Suprapubic skin (tissue), 4 donors: ENCODE data around the gene SLC9A6. TPM values are rescaled to one million over a fixed set of nuclear protein-coding genes. Genes with fewer than 3 reads are reported as not detected.

Source experiments
- DNase-seq, 2 donors: peaks; one replicate each; pipeline ENCODE4 v3.0.0-alpha.2; 2019; ENCODE audit warnings: low spot score in 2 of 2
- H3K27ac ChIP-seq: fragments of 200-600 bp; sonication (generic); one replicate; pipeline ENCODE4 v1.5.1; 2019
- H3K27me3 ChIP-seq: fragments of 200-600 bp; sonication (generic); one replicate; pipeline ENCODE4 v1.5.1; 2019
- H3K36me3 ChIP-seq: fragments of 200-600 bp; sonication (generic); one replicate; pipeline ENCODE4 v1.5.1; 2019
- H3K4me1 ChIP-seq: fragments of 200-600 bp; sonication (generic); one replicate; pipeline ENCODE4 v1.5.1; 2019
- H3K4me3 ChIP-seq: fragments of 200-600 bp; sonication (generic); one replicate; pipeline ENCODE4 v1.5.1; 2019; ENCODE audit warnings: mild to moderate bottlenecking
- H3K9me3 ChIP-seq: fragments of 200-600 bp; sonication (generic); one replicate; pipeline ENCODE4 v1.5.1; 2019
- EP300 ChIP-seq: sonication (generic); formaldehyde crosslinking; IDR thresholded peaks from one replicate; pipeline ENCODE4 v1.6.1; 2017; ENCODE audit warnings: antibody characterized with exemption
- POLR2A ChIP-seq, 2 donors: fragments of 450-650 bp; IDR thresholded peaks; one replicate each; pipeline ENCODE4 v1.6.1; 2017; ENCODE audit warnings: antibody characterized with exemption in 2 of 2, mild to moderate bottlenecking in 2 of 2, moderate library complexity in 2 of 2
- POLR2AphosphoS5 ChIP-seq, 3 donors: sonication (generic); formaldehyde crosslinking; IDR thresholded peaks; one replicate each; pipeline ENCODE4 v1.6.1; 2017; ENCODE audit warnings: antibody characterized with exemption in 3 of 3
- WGBS: methylation state at CpG from one replicate; pipeline ENCODE4 v1.1.5; 2018; 5-methylcytosine and 5-hydroxymethylcytosine counted together
- total RNA-seq, 4 donors: library from RNA; depleted of rRNA; stranded (reverse); fragments of >200 nt; gene quantifications; one replicate each; pipeline ENCODE4 v1.1.0, GENCODE V29; 2016
- TF ChIP-seq, protein P1 (sequence below), 2 donors: fragments of 200-600 bp in 1 of 2; fragments of 450-650 bp in 1 of 2; sonication (generic) in 1 of 2; IDR thresholded peaks; one replicate each; pipeline ENCODE4 v1.5.1; 2016 to 2019; ENCODE audit warnings: antibody characterized with exemption in 2 of 2, mild to moderate bottlenecking in 1 of 2, moderate library complexity in 1 of 2

The SLC9A6 gene
- total RNA-seq, 4 donors from 2014 or later, result 12.5 to 17.1 (median 15.3) TPM

DNA sequence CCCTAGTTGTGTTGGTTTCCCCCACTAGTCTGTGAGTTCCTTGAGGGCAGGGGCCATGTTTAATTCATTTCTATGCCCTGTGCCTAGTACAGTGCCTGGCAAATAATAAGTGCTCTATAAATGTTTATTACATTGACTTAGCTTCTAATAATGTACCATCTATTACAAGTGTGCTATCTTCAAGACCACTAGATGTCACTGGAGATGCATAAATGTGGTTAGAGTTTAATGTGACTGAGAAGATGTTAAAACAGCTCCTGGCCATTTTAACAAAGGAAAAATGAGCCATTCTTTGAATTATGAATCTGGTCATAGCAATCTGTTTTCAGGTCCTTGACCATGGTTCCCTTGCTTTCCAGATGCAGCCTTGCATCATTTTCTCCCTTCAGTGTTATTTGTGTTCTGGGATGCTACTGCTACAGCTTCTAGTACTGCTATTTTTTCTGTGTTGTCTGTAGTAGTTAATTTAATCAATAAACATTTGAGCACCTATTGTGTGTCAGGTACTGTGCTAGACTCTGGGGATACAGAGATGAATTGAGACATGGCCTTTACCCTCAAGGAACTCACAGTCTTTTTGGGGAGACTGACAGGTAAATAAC lies 43.2 kb downstream of the SLC9A6 start:
- no peaks in the 10 kb centered on the region for H3K9me3 ChIP-seq
- H3K4me1 ChIP-seq, result no peaks in the 10 kb centered on the region
- no peak overlapping the region for H3K27ac ChIP-seq
- no peaks in the 10 kb centered on the region for H3K36me3 ChIP-seq
- H3K27me3 ChIP-seq, result no peaks in the 10 kb centered on the region
- TF ChIP-seq POLR2A (IDR thresholded peaks at IDR 0.05) (no peak), EP300 (no peak), POLR2AphosphoS5 (IDR thresholded peaks at IDR 0.05) (no peak)
- TF ChIP-seq, protein P1, sequence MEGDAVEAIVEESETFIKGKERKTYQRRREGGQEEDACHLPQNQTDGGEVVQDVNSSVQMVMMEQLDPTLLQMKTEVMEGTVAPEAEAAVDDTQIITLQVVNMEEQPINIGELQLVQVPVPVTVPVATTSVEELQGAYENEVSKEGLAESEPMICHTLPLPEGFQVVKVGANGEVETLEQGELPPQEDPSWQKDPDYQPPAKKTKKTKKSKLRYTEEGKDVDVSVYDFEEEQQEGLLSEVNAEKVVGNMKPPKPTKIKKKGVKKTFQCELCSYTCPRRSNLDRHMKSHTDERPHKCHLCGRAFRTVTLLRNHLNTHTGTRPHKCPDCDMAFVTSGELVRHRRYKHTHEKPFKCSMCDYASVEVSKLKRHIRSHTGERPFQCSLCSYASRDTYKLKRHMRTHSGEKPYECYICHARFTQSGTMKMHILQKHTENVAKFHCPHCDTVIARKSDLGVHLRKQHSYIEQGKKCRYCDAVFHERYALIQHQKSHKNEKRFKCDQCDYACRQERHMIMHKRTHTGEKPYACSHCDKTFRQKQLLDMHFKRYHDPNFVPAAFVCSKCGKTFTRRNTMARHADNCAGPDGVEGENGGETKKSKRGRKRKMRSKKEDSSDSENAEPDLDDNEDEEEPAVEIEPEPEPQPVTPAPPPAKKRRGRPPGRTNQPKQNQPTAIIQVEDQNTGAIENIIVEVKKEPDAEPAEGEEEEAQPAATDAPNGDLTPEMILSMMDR (IDR thresholded peaks at IDR 0.05), result peak; percentile 46 to 59
- H3K4me3 ChIP-seq, result no peak overlapping the region
- DNase-seq, result no peak

GRCh38 chrX:136029766-136030165 lies 44.5 kb downstream of the SLC9A6 start:
- DNase-seq, result no peak
- no peaks in the 10 kb centered on the region for H3K36me3 ChIP-seq
- TF ChIP-seq EP300 (no peak), POLR2AphosphoS5 (IDR thresholded peaks at IDR 0.05) (no peak), POLR2A (IDR thresholded peaks at IDR 0.05) (no peak)
- TF ChIP-seq, protein P1 (IDR thresholded peaks at IDR 0.05), result no peak
- no peaks in the 10 kb centered on the region for H3K4me1 ChIP-seq
- no peak overlapping the region for H3K4me3 ChIP-seq
- H3K27ac ChIP-seq, result no peak overlapping the region
- H3K9me3 ChIP-seq, result no peaks in the 10 kb centered on the region
- H3K27me3 ChIP-seq, result no peaks in the 10 kb centered on the region
- WGBS, result 72% methylated on average over 2 of the region's 2 CpGs

- WGBS, result 63% methylated on average over 9 of the region's 9 CpGs
- Histone ChIP-seq H3K9me3 (no peaks in the 10 kb centered on the region), H3K4me1 (no peaks in the 10 kb centered on the region), H3K36me3 (no peaks in the 10 kb centered on the region), H3K27me3 (no peaks in the 10 kb centered on the region), H3K4me3 (no peak overlapping the region), H3K27ac (no peak overlapping the region)
- peak; percentile 76 to 80 for DNase-seq
- TF ChIP-seq, protein P1 (IDR thresholded peaks at IDR 0.05), result no peak
- TF ChIP-seq EP300 (no peak), POLR2AphosphoS5 (IDR thresholded peaks at IDR 0.05) (no peak), POLR2A (IDR thresholded peaks at IDR 0.05) (no peak)
These were observed 45.3 kb downstream of the SLC9A6 start for GRCh38 chrX:136030303-136031191.

DNA sequence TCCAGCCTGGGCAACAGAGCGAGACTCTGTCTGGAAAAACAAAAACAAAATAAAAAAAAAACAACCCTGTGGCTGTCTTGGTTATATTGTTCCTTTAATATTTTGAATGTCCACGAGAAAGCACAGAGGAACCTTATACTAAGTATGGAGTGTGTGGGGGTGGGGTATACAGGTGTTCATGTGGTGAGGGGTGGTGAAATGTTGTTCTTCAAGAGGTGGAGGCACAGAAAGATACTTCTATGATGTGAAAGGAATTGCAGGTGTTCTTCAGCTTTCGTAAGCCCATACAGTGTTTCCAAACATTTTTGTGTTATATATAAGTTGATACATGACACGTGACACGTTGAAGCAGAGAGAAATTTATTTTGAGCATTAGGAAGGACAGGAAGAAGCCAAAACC lies 46.4 kb downstream of the SLC9A6 start:
- Histone ChIP-seq H3K4me3 (no peak overlapping the region), H3K27ac (no peak overlapping the region), H3K36me3 (no peaks in the 10 kb centered on the region), H3K27me3 (no peaks in the 10 kb centered on the region), H3K9me3 (no peaks in the 10 kb centered on the region), H3K4me1 (no peaks in the 10 kb centered on the region)
- WGBS, result 76% methylated on average over 5 of the region's 5 CpGs
- DNase-seq, result no peak
- TF ChIP-seq POLR2A (IDR thresholded peaks at IDR 0.05), result no peak
- no peak for TF ChIP-seq POLR2AphosphoS5 (IDR thresholded peaks at IDR 0.05)
- TF ChIP-seq, protein P1 (IDR thresholded peaks at IDR 0.05), result no peak
- TF ChIP-seq EP300, result no peak

DNA sequence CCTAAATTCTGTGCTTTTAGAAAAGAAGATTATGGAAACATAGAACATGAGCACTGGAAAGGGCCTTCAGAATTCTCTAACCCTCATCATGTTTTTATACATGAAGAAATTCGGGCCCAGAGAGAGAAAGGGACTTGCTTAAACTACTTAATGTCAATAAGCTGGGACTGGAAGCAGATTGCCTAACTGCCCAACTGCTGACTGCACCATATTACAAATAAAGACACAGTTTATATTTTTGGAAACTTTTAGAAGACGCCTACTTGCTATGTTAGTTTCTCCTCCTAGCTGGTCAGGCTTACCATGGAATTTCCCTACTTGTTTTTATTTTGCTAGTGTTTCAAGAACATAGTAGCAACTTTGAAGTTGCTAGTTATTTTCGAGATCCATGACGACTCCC lies 47.1 kb downstream of the SLC9A6 start:
- no peak overlapping the region for H3K27ac ChIP-seq
- TF ChIP-seq POLR2A (IDR thresholded peaks at IDR 0.05) (no peak), POLR2AphosphoS5 (IDR thresholded peaks at IDR 0.05) (no peak), EP300 (no peak)
- TF ChIP-seq, protein P1 (IDR thresholded peaks at IDR 0.05), result no peak
- WGBS, result 72% methylated on average over 4 of the region's 4 CpGs
- no peaks in the 10 kb centered on the region for H3K36me3 ChIP-seq
- no peaks in the 10 kb centered on the region for H3K4me1 ChIP-seq
- H3K27me3 ChIP-seq, result no peaks in the 10 kb centered on the region
- H3K9me3 ChIP-seq, result no peaks in the 10 kb centered on the region
- H3K4me3 ChIP-seq, result no peak overlapping the region
- no peak for DNase-seq
